ENCODE measurements around the gene CITED4.

The CITED4 gene

DNA sequence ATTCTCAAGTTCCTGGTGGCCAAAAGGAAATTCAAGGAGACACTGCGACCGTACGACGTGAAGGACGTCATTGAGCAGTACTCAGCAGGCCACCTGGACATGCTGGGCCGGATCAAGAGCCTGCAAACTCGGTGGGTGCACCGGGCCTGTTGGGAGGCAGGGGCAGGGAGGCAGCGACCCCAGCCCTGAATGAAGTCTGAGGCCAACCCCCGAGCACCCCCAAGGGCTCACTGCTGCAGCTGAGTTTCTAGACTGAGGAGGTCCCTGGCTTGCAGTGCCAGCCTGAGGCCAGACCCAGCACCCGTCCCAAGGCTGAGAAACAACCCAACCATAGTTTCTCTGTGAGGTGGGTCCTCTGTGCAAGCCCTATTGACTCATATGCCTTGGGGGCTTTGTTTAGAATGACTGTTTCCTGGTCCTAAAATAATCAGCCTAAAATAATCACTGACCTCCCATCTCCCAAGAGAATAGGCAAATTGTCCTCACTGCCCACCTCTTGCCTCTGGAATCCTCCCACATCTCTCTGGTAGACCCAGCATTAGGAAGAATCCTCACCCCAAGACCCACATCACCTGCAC is 27.1 kb downstream of the CITED4 start:
- DNase-seq (ENCODE audit: low read depth in 2 of 2), result no peak

DNA sequence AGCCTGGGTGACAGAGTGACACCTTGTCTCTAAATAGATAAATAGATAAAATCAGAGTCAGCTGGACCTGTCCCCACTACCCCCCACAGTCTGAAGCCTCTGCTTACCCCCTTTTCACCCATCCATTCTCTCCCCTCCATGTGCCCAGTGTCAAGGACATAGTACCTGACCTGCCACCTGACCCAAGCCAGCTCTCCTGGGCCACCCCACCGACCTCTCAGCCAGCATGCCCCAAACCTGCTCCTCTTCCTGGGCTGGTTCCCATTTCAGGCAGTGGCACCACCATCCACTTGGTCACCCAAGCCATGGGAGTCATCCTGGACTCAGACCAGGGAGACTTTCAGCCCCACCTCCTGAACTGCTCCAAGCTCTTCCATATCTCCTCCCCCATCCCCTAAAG is 28.2 kb downstream of the CITED4 start:
- no peak for DNase-seq (ENCODE audit: low read depth in 2 of 2)

DNA sequence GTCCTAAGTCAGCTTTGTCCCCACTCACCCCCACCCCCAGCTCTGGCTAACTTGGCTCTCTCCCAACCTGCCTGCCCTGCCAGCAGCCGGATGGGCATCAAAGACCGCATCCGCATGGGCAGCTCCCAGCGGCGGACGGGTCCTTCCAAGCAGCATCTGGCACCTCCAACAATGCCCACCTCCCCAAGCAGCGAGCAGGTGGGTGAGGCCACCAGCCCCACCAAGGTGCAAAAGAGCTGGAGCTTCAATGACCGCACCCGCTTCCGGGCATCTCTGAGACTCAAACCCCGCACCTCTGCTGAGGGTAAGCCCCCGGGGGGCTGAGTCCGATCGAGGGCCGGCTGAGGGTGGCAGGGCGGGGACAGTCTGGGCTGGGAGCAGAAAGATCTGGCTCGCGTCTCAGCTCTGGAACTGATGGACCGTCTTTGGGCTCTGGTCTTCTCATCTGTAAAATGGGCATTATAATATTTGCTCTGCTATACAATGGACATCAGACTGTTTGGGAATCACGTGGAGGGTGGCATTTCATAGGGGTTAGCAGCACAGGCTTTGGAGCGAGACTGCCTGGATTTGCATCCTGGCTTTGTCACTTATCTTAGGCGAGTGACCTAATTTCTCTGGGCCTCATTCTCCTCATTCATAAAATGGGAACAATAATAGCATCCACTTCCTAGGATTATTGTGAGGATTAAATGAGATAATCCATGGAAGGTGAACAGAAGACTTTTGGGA is 31.0 kb downstream of the CITED4 start:
- no peak for DNase-seq (ENCODE audit: low read depth in 2 of 2)

DNA sequence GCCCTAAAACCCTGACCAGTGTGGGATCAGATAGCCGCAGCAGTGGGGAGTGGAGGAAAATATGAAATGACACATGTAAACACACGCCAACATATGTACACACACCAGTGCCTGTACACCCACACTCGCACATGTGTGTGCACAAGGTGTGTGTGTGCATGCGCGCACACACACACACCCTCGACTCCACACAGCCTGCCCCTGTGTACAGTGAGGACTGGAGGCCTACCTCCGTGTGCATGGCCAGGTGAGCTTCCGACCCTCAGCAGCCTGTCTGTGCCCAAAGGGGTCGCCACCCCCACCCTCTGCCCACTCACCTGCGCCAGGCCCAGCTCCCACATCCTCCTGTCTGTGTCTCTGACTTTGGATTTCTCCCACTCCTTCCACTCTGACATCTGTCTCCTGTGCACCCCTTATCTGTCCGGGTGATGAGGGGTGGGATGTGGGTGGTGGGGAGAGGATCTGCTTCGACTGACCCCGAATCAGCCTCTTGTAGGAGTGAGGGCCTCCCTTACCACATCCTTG is 31.7 kb downstream of the CITED4 start:
- DNase-seq (ENCODE audit: low read depth in 2 of 2), result no peak

DNA sequence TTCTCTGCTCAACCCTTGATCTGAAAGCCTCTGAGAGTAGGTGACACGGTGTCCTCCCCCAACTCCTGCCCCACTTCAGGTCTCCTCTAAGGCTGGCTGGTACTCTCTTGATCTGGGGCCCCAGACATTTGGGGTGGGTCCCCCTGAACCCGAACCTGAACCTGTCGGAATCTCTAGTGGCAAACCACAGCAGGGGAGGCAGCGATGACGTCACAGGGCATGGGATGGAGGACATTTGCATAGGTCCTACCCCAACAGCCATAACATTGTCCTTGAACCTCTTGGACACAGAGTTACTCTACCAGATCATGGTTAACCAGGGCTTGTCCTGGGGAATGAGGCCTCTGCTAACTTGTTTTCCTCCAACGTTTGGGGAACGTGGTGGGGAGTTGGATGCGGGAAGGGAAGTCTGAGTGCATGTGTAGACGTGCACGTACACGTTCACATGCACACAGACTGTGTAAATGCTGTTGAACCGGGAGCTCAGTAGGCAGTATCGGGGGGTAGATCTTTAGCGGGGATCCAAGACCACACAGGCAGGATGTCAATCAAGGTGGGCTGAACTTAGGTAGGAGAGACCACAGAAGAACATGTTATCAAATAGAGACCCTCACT is 32.4 kb downstream of the CITED4 start:
- DNase-seq (ENCODE audit: low read depth in 2 of 2), result no peak

DNA sequence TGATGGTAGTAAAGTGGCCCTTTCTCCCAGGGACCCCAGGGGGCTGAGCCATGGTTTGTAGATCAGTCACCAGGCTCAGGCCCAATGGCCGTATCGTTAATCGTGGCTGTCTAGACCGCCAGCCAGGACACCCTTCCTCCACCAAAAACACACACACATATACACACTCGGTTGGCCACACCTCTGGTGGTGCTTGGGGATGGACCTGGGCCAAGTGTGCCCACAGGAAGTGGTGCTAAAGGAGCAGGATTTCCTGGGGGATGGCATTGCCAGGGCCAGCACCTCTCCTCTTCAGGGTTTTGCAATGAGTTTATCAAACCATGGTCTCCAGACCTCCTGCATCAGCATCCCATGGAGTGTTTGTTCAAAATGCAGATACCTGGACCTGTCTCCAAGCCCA is 36.2 kb downstream of the CITED4 start:
- no peak for DNase-seq (ENCODE audit: low read depth in 2 of 2)

DNA sequence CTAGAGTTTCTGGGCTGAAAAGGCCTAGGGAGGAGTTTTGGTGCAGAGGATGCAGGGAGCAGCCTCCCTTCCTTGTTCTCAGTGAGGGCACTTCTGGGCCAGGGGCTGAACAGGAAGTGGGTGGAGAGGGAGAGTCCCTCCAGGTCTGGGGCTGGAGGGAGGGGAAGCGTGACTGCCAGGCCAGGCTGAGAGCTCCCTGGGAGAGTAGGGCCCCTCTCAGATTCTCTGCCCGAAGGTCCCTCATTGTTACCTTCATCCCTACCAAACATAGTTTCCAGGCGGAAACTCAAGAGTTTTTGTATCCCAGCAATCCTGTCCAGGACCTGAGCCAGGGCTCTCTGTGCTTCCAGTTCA is 36.8 kb downstream of the CITED4 start:
- no peak for DNase-seq (ENCODE audit: low read depth in 2 of 2)

DNA sequence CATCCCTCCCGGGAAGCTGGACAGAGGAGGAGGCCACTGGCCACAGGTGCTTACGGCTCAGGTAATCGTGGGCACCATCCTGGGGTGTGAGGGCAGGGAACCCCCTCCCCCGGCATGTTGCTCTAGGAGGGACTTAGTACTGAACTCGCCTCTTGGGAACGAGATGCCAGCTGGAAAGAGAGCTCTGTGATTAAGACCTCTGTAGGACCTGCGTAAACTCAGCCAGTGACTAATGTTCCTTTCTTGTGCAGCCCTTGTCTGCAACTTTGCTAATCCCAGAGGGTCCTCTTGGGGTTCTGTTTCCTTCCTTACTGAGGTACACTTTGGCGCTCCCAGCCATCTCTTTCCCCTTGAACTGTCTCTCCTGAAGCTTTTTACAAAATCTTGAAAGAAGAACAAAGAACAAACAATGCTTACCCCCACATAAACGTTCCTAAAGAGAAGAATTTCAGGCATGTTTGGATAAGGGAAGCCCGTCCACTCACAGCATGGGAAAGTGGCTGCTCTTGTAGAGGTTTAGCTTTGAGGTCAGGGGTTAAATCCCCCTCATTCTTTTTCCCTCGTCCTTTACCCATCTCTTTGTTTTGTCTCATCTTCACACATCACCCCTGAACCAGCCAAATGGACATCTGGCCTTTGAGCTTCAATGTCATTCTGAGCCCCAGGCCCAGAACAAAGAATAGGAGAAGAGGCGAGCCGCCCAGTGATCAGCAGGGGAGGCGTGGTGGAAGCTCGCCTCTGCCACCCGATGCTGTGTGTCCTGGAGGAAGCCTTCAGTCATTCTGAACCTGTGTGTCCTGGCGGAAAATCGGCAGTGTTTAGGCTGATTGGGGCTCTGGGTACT is 37.4 kb downstream of the CITED4 start:
- DNase-seq (ENCODE audit: low read depth in 2 of 2), result no peak

DNA sequence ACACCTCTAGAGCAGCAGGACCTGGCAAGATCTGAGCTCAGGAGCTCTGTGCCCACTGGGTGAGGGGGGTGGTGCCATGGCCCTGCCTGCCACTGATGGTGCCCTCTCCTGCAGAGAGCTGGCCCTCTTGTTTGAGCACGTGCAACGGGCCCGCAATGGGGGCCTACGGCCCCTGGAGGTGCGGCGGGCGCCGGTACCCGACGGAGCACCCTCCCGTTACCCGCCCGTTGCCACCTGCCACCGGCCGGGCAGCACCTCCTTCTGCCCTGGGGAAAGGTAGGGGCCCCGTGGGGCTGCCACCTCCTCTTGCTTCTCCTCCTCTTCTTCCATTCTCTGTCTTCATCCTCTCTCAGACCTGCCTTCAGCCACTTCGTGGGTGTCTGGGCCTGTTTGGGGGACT is 38.2 kb downstream of the CITED4 start:
- no peak for DNase-seq (ENCODE audit: low read depth in 2 of 2)

DNA sequence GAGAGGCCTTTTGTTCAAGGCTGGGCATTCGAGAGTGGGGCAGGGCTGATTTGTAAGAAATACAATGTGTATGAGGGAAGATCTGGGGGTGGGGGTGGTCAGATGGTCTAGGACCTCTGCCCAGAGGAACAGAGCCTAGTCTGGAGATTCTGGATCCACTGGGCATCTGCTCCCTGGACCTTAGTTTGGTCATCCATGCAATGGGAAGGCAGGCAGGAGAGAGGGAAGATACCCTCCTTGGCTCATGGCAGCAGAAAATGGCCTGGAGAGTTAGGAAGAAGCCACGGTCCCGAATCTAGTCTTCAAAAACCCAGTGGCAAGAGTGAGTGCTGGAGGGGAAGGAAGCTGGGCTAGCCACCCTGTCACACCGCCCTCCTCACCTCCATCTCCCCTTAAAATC is 38.8 kb downstream of the CITED4 start:
- no peak for DNase-seq (ENCODE audit: low read depth in 2 of 2)

DNA sequence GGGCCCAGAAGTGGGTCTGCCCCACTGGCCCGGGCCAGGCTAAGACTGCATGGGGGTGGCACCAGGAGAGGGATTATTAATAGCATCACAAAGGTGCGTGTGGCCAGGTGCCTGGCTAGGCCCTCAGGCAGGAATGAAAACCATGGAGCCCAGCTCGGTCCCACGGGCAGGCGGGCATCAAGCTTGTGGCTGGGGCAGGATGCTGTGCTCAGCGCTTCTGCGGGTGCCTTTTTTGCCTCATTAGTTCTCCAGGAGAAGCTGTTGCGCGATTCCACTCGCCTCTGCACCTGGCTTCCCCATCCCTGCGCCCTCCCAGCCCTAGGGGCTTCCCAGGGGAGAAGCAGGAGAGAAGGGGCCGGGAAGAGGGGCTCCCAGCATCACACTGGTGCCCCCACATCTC is 39.3 kb downstream of the CITED4 start:
- no peak for DNase-seq (ENCODE audit: low read depth in 2 of 2)

DNA sequence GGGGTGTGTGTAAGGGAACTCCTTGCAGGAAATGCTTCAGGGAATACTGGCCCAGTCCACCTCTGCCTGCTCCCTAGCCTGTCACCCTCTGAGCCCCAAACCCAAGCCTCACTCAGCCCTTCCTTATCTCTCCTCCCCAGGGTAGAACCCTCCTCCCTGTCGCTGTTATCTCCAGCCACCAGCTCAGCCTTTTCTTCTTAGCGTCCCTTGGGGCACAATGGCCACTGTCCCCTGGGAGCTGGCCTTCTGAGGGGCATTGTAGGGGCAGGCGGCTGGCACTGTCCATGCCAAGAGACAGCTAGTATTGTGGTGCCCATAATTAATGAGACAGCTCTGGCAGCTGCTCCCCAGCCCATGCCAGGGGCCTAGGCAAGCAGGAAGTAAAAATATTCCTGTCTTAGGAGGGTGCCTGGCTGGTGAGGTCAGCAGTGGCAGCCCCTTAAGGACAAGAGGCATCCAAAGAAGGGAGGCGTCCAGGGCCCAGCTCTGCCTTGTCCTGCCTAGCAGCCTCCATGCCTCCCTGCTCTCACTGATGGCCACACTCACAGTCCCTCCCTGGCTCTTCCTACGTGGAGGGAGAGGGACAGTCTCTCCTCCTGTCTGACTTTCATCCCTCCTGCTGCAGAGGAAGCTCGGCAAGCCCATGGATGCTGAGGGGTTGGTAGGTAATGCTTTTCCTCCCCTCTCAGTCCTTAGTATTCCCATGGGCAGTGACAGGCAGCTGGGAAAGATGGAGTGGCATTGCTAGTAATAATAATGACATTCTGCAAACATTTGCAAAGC is 41.1 kb downstream of the CITED4 start:
- DNase-seq (ENCODE audit: low read depth in 2 of 2), result no peak

DNA sequence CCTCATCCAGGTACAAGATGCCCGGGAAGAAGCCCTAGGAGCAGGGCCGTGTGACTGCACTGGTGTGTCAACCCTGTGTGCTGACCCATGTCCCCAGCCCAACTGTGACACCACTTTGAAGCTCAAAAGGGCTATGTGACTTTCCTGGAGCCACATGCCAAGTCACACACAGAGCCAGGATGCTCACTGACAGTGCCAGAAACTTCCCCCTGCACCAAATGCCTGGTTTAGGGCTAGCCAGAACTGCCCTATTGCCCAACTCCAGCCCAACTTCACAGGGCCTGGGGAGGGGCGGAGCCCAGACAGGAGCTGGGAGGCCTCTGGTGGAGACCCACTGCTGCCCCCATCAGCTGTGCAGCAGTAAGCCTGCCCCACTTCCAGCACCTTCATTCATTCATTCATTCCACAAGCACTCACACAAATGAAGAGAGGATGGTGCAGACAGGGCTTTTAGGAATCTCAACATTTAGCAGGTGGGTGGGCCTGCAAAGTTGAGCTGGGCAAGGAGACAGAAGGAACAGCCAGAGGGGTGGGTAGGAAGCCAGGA is 41.8 kb downstream of the CITED4 start:
- no peak for DNase-seq (ENCODE audit: low read depth in 2 of 2)

DNA sequence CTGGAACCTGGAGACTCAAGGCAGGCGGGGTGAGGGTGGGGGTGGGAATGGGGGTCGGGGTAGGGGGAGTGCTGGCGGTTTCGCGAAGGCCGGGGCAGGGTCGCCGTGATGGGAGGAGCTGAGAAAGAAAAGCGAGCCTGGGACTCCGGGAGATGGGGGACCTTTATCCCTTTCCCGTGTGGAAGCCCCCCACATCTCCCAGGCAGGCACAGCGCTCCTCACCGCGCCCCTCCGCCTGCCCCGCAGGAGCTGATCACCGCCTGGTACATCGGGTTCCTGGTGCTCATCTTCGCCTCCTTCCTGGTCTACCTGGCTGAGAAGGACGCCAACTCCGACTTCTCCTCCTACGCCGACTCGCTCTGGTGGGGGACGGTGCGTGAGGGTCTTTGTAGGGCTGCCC is 43.1 kb downstream of the CITED4 start:
- no peak for DNase-seq (ENCODE audit: low read depth in 2 of 2)

DNA sequence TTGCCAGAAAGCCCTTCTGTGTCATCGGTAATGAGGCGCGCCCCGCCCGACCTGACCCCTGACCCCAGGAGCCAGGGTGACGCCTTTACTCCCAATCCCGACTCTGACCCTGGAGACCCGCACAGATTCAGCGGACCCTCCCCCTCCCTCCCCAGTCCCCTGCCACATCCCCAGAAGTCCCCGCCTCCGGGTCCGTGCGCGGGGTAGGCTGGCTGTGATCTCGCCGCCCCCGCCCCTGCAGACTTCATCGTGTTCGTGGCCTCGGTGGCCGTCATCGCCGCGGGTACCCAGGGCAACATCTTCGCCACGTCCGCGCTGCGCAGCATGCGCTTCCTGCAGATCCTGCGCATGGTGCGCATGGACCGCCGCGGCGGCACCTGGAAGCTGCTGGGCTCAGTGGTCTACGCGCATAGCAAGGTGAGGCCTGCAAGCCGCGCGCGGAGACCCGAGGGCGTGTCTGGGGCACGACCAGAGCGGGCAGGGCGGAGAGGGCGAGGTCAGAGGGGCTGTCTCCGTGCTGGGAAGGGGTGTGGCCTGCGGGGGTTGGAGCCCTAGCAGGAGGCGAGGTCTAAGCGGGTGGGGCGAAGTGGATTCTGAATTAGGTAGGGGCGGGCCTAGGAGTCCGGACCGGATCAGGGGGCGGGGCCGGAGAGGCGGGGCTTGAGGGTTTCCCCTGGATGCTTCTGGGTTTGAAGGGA is 43.8 kb downstream of the CITED4 start:
- no peak for DNase-seq (ENCODE audit: low read depth in 2 of 2)

DNA sequence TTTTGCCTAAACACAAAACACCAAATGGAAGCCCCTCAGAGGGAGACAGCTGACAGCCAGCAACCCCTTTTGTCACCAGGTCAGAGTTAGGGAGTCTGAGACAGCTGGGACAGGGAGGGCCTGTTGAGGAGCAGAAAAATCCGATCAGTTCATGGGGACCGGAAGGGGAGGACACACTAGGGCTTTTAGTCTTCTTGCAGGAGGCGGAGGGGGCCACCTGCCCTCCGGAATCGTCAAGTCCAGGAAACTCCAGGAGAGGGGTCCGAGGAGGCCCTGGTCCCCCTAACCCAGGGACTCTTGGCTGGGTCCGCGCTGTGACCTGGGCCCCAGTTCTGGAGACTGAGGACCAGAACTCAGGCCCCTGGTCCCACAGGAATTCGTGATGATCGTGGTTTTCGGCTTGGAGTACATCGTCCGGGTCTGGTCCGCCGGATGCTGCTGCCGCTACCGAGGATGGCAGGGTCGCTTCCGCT is 44.3 kb downstream of the CITED4 start:
- DNase-seq (ENCODE audit: low read depth in 2 of 2), result no peak

DNA sequence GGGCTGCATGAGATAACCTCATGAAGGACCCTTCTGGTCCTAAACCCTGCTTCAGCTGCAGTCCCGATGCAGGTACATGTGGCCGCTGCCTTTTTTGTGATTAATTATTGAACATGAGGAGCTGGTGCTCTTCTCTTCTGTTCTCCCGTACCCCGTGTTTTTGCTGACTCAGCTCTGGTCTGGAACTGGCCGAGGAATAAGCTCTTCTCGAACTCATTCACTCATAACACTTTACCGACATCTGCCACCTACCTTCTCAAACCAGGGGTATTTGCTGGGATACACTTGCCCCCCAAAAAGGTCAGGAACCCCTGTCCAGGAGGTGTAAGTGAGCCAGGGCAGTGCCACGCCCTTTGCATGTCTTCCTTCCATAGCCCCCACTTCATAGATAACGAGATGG is 46.7 kb downstream of the CITED4 start:
- no peak for DNase-seq (ENCODE audit: low read depth in 2 of 2)
